Calu3 (cell line): ENCODE results near the gene SLC8A1. TPM values are rescaled to one million over a fixed set of nuclear protein-coding genes. Genes with fewer than 3 reads are reported as not detected.

ENCODE experiments used
- BruUV-seq: library from RNA; stranded (reverse); fragments of 400-500 nt; replicated peaks from 2 replicates; lab custom pipeline; 2021; lab: Mats Ljungman, UMichigan
- CTCF ChIA-PET: fragments of 300-600 bp; sonication (Branson Sonifier 250); formaldehyde crosslinking; loops from one replicate; lab custom pipeline; 2022; ENCODE audit warnings: antibody characterized with exemption; lab: Charles Lee
- DNase-seq: peaks from one replicate; pipeline ENCODE4 v3.0.0; 2022
- H3K27ac Mint-ChIP-seq: one replicate; pipeline ENCODE4 v1.8.0; 2022; ENCODE audit warnings: mixed read lengths; ENCODE audit not compliant: unreplicated experiment
- H3K27me3 Mint-ChIP-seq: one replicate; pipeline ENCODE4 v1.8.0; 2022; ENCODE audit warnings: mixed read lengths; ENCODE audit not compliant: unreplicated experiment
- H3K36me3 Mint-ChIP-seq: one replicate; pipeline ENCODE4 v1.8.0; 2022; ENCODE audit warnings: mild to moderate bottlenecking, moderate library complexity, mixed read lengths; ENCODE audit not compliant: insufficient read depth, unreplicated experiment
- H3K4me1 Mint-ChIP-seq: one replicate; pipeline ENCODE4 v1.8.0; 2022; ENCODE audit warnings: mild to moderate bottlenecking, low read depth, mixed read lengths; ENCODE audit not compliant: unreplicated experiment
- H3K4me3 Mint-ChIP-seq: one replicate; pipeline ENCODE4 v1.8.0; 2022; ENCODE audit warnings: mild to moderate bottlenecking, low read depth, moderate library complexity, mixed read lengths; ENCODE audit not compliant: unreplicated experiment
- H3K9me3 Mint-ChIP-seq: one replicate; pipeline ENCODE4 v1.8.0; 2022; ENCODE audit warnings: low read depth, mixed read lengths; ENCODE audit not compliant: unreplicated experiment
- intact Hi-C: fragments of 100-400 bp; cut with micrococcal nuclease; formaldehyde crosslinking; loops from one replicate; pipeline ENCODE4 v1.10.0; 2022; ENCODE audit not compliant: unreplicated experiment
- total RNA-seq: library from RNA; stranded (reverse); gene quantifications from 2 replicates; pipeline ENCODE4 v1.2.3, GENCODE V29; 2022
- TF ChIP-seq, protein P1 (sequence below): fragments of 200-600 bp; IDR thresholded peaks from one replicate; pipeline ENCODE4 v1.8.0; 2022; ENCODE audit warnings: antibody characterized with exemption; ENCODE audit not compliant: unreplicated experiment

The SLC8A1 gene
- total RNA-seq, 1 experiment from 2014 or later, result 0.05 TPM

DNA sequence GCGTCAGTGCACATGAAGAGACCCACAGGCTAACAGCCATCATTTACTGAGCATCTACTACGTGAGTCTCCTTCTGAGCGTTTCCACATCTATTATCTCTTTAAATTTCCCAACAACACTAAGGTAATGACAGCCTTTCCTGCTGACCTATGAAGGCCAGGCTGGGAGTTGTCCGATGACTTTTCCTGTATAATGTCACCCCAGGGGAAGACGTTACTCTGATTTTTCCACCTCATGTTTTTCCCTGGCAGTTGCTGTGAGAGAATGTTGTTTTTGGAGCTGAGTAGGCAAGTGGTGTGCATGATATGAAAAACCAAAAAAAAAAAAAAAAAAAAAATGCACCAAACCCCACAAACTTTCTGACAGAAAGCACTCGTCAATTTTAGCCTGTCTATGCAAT lies 207.6 kb downstream of the SLC8A1 start:
- H3K27ac Mint-ChIP-seq, result no peak overlapping the region
- no peaks in the 10 kb centered on the region for H3K4me1 Mint-ChIP-seq
- DNase-seq, result no peak
- TF ChIP-seq, protein P1, sequence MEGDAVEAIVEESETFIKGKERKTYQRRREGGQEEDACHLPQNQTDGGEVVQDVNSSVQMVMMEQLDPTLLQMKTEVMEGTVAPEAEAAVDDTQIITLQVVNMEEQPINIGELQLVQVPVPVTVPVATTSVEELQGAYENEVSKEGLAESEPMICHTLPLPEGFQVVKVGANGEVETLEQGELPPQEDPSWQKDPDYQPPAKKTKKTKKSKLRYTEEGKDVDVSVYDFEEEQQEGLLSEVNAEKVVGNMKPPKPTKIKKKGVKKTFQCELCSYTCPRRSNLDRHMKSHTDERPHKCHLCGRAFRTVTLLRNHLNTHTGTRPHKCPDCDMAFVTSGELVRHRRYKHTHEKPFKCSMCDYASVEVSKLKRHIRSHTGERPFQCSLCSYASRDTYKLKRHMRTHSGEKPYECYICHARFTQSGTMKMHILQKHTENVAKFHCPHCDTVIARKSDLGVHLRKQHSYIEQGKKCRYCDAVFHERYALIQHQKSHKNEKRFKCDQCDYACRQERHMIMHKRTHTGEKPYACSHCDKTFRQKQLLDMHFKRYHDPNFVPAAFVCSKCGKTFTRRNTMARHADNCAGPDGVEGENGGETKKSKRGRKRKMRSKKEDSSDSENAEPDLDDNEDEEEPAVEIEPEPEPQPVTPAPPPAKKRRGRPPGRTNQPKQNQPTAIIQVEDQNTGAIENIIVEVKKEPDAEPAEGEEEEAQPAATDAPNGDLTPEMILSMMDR, result peak; percentile 9
- BruUV-seq, result no TSS peak
- CTCF ChIA-PET, result interaction anchor here (0.7 to 3.4 kb wide), 4 partner anchors 121 to 331 kb away, joined by 3 to 14 read pairs (median 7); no protein-coding TSS in a partner anchor
- H3K36me3 Mint-ChIP-seq, result no peaks in the 10 kb centered on the region
- no peak overlapping the region for H3K4me3 Mint-ChIP-seq
- H3K27me3 Mint-ChIP-seq, result no peaks in the 10 kb centered on the region
- H3K9me3 Mint-ChIP-seq, result no peaks in the 10 kb centered on the region
- intact Hi-C loops, result loop anchor here (1.0 to 10.0 kb wide), 5 partner anchors 191 to 1541 kb away; no protein-coding TSS in a partner anchor

DNA sequence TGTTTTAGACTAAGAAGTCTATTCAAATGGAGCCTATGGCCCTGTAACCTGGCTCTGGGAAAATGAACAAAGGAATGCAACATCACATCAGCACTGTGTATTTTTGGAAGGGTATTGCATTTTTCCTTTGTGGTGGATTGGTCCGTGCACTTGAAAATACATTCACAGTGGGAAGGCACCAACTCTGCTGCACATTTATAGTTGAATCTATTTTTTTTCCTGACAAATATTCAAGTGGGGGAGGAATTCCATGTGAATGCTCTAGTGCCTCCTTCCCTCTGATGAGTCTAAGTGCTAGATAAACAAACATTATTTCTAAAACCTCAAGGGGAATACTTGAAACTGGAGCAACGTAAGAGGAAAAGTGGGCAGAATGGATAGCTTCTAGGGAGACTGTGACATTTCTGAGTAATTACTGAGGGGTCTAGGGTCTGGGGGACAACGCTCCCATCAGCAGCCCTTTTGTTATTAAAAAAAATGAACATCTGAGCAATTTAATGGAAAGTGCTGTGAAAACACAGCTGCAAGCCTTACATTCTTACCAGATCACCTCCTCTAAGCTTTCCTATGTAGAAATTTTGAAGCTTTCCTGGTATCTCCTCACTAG lies 208.2 kb downstream of the SLC8A1 start:
- intact Hi-C loops, result loop anchor here (1.0 to 10.0 kb wide), 5 partner anchors 191 to 1541 kb away; no protein-coding TSS in a partner anchor
- H3K4me3 Mint-ChIP-seq, result no peak overlapping the region
- H3K36me3 Mint-ChIP-seq, result no peaks in the 10 kb centered on the region

DNA sequence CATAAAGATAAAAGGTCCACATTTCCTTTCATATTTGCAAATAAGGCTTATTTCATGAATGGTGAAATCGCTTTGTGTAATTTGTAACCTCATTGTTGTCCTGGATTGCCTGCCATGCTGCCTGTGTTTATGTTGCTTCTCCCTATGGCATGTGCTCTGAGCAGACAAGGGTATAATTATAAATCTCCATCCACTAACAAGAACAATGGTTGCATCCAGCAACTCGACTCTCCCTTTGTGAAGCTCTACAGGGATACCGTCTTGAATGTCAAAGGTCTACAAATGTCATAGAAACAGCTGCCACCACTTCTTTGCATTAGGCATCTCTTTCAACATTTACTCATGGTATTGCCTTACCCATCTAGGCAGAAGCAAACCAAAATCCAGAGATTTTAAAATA lies 209.6 kb downstream of the SLC8A1 start:
- Mint-ChIP-seq H3K4me3 (no peak overlapping the region), H3K9me3 (no peaks in the 10 kb centered on the region), H3K36me3 (peaks cover 6% of the 10 kb centered on the region), H3K4me1 (no peaks in the 10 kb centered on the region), H3K27ac (no peak overlapping the region), H3K27me3 (no peaks in the 10 kb centered on the region)
- intact Hi-C loops, result loop anchor here (10.0 kb wide), 3 partner anchors 192 to 1542 kb away; no protein-coding TSS in a partner anchor
- TF ChIP-seq, protein P1, result no peak
- DNase-seq, result no peak
- no TSS peak for BruUV-seq
- CTCF ChIA-PET, result interaction anchor here (3.4 kb wide), 1 partner anchor 329 kb away, joined by 14 read pairs; no protein-coding TSS in a partner anchor

More for the DNA sequence above, 208.2 kb downstream of the SLC8A1 start:
- Mint-ChIP-seq H3K27me3 (no peaks in the 10 kb centered on the region), H3K27ac (no peak overlapping the region), H3K9me3 (no peaks in the 10 kb centered on the region), H3K4me1 (no peaks in the 10 kb centered on the region)
- CTCF ChIA-PET, result interaction anchor here (1.5 to 3.4 kb wide), 2 partner anchors 312 to 330 kb away, joined by 10 to 14 read pairs; no protein-coding TSS in a partner anchor
- TF ChIP-seq, protein P1, result no peak
- no TSS peak for BruUV-seq
- DNase-seq, result no peak

- no peaks in the 10 kb centered on the region for H3K4me1 Mint-ChIP-seq
- intact Hi-C loops, result loop anchor here (10.0 kb wide), 3 partner anchors 195 to 1545 kb away; no protein-coding TSS in a partner anchor
Observed at GRCh38 chr2:40240070-40240469, 211.8 kb downstream of the SLC8A1 start.

More at GRCh38 chr2:40240070-40240469, 211.8 kb downstream of the SLC8A1 start:
- H3K36me3 Mint-ChIP-seq, result peaks cover 6% of the 10 kb centered on the region
- H3K4me3 Mint-ChIP-seq, result no peak overlapping the region
- BruUV-seq, result no TSS peak
- no peaks in the 10 kb centered on the region for H3K27me3 Mint-ChIP-seq
- TF ChIP-seq, protein P1, result no peak
- no peak overlapping the region for H3K27ac Mint-ChIP-seq
- DNase-seq, result no peak
- no peaks in the 10 kb centered on the region for H3K9me3 Mint-ChIP-seq
- CTCF ChIA-PET, result interaction anchor here (0.6 kb wide), 1 partner anchor 1234 kb away, joined by 3 read pairs; no protein-coding TSS in a partner anchor
